Peyer's patch (tissue), 4 donors: ENCODE measurements around the gene ZFHX2.

Experiments
- POLR2A ChIP-seq, 2 donors: fragments of 450-650 bp; IDR thresholded peaks; one replicate each; pipeline ENCODE4 v1.5.1; 2017; ENCODE audit warnings: antibody characterized with exemption in 2 of 2, mild to moderate bottlenecking in 2 of 2, moderate library complexity in 2 of 2
- TF ChIP-seq, protein P1 (sequence below), 6 experiments: fragments of 450-650 bp in 4 of 6; fragments of 200-600 bp in 2 of 6; sonication (generic) in 1 of 6; IDR thresholded peaks; one replicate each; pipeline ENCODE4 v1.5.1; 2017 to 2019; ENCODE audit warnings: antibody characterized with exemption in 6 of 6, mild to moderate bottlenecking in 3 of 6, moderate library complexity in 1 of 6

DNA sequence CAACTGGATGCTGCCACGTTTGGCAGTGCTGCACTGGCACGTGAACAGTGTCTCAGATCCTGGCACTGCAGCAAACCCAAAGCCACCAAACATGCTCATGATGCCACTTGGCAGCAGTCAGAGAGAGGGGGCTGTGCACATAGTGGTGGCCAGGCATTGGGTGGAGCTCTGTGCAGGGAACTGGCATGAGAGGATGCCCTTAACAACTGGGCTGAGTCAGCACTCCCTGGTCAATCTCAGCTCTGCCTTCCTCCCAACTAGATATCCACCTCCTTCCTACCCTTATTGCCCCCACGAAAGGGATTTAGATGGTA is 37.0 kb downstream of the ZFHX2 start:
- TF ChIP-seq, protein P1, sequence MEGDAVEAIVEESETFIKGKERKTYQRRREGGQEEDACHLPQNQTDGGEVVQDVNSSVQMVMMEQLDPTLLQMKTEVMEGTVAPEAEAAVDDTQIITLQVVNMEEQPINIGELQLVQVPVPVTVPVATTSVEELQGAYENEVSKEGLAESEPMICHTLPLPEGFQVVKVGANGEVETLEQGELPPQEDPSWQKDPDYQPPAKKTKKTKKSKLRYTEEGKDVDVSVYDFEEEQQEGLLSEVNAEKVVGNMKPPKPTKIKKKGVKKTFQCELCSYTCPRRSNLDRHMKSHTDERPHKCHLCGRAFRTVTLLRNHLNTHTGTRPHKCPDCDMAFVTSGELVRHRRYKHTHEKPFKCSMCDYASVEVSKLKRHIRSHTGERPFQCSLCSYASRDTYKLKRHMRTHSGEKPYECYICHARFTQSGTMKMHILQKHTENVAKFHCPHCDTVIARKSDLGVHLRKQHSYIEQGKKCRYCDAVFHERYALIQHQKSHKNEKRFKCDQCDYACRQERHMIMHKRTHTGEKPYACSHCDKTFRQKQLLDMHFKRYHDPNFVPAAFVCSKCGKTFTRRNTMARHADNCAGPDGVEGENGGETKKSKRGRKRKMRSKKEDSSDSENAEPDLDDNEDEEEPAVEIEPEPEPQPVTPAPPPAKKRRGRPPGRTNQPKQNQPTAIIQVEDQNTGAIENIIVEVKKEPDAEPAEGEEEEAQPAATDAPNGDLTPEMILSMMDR (IDR thresholded peaks at IDR 0.05) = no peak
- no peak for TF ChIP-seq POLR2A (IDR thresholded peaks at IDR 0.05)
